NCI-H2196 treated with DMSO at 0.1 percent for 48 hours (cell line): ENCODE measurements around the gene OR10G4.
"Not testable (repeated sequence)": the region's sequence is repeated elsewhere in the genome, so short reads cannot be mapped to it uniquely, and the experiment has no call there.

ENCODE experiments used
- DNase-seq: peaks from one replicate; lab custom pipeline; 2025; ENCODE audit not compliant: unreplicated experiment; lab: John Stamatoyannopoulos, UW

The OR10G4 gene, protein sequence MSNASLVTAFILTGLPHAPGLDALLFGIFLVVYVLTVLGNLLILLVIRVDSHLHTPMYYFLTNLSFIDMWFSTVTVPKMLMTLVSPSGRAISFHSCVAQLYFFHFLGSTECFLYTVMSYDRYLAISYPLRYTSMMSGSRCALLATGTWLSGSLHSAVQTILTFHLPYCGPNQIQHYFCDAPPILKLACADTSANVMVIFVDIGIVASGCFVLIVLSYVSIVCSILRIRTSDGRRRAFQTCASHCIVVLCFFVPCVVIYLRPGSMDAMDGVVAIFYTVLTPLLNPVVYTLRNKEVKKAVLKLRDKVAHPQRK

DNA sequence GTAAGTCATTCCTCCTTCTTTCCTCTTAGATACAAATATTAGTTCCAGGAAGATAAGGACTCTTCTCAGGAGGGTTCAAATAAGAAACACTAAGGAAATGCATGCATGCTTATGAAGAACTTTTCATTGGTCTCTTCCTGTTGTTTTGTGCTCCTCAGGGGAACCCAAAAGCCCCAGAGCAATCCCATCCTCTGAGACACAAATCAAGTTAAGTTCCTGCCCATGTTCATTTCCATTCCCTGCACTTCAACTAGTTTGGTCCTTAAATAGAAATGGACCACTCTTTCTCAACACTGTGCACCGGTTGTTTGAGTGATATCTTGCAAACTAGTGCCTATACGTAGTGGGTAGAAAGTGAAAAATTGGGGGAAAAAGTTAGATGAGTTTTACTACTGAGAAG lies at the start of gene OR10G4:
Gene OR10G4, plus strand, starts transcription at position 301 of the 400 bp plus-strand sequence. CDS start 2,578 bp downstream, outside the sequence.
- DNase-seq = no peak

DNA sequence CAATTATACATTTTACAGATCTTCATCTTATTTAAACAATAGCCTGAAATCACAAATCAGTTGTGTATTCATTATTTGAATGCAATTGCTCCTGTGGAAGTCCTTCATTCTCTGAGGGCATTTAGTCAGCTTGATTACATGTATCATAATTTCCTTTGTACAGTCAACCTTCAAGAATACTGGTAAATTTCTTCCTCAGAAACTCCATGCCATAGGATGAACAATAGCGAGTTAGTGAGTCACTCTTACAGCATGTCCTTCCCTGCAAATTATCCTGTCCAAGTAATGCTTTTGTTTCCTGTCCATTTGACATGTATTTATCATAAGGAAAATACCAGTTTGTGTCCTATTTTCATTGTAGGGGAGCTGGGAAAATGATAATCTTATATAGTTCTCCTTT lies 39.0 kb upstream of the OR10G4 start:
- no peak for DNase-seq

DNA sequence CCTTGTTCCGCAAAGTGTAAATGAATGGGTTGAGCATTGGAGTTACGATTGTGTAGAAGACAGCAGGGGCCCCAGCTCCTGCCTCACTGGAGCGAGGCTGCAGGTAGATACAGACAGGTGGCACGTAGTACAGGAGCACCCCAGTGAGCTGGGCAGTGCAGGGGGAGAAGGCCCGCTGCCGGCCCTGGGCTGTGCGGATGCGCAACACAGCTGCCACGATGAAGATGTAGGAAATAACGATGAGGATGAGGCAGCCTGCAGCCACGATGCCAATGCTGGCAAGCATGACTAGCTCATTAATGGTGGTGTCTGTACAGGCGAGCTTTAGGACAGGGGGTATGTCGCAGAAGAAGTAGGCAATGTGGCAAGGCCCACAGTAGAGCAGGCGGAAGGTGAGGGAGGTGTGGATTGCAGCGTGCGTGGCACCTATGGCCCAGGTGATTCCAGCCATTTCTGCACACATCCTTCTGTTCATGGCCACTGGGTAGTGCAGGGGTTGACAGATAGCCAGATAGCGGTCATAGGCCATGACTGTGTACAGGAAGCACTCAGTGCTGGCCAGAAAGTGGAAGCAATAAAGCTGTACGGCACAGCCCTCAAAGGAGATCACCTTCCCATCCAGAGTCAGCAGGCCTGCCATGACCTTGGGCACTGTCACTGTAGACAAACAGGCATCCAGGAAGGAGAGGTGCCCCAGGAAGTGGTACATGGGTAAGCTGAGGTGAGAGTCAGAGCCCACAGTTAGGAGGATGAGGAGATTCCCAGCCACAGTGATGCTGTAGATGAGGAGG lies 35.8 kb upstream of the OR10G4 start:
- no peak for DNase-seq

DNA sequence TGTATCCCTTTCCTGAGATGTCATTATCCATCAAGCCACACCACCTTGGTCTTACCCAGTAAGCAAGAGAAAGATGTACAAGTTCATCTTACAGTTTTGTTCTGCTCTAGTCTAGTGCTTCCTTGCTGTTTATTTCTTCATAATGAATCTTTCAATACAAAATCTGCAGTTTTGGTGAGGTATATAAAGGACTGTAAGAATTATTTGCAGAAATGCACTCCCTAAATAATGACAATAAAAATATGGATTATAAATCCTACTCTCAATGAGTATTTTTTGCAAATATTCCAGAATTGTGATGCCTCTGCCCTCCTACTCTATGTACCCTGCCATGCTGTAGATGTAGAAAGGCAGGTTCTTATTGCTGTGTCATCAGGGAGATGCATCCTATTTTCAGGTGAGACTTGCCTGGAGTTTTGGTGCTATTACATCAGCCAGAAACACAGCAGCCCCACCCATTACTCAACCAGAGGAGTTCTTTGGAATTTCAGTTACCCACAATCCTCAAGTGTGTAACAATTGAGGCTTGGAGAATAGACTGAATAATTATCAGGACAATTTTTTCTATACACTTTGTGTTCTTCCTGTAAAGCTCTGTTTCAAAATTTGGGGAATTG lies 35.0 kb upstream of the OR10G4 start, which contains the start of gene OR10S1:
Gene OR10S1, minus strand, starts transcription at position 51 of the 617 bp plus-strand sequence. CDS start 117 bp downstream, outside the sequence.
- no peak for DNase-seq

DNA sequence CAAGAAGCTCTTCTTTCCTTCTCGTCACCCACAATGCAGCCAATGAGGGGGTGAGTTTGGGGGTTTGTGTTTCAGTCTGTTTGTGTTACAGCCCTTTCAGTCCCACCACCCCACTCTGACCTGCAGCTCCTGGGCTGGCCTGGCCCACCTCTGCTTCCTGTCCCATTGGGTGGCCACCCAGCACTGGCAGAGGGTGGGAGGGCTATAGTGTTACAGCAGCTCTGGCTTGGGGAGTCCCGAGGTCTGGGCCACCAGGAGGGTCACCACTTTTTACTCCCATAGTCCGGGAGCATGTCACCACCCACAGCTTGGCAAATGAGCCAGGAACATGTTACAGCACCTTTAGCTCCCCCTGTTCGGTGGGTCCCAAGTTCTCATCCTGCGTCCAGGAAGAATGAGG lies 33.5 kb upstream of the OR10G4 start:
- no peak for DNase-seq

DNA sequence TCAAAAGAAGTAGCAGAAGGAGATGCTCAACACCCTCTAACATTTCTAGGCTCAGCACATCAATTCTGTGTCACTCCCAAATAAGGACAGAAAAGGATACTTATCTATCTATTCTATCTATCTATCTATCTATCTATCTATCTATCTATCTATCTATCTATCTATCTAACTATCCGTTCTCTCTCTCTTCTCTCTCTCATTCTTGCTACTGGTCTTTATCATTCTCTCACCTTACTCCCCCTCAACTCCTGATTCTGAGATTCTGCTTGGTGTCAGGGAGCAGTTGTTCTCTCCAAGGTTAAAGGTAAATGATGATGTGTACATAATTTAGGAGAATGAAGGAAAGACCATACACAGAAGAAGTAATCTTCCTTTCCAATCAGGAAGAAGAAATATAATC lies 17.7 kb upstream of the OR10G4 start, which contains the start of gene OR10G6:
Gene OR10G6, minus strand, starts transcription at position 43 of the 400 bp plus-strand sequence. Its CDS starts 0 bp downstream, at position 43.
- no peak for DNase-seq

DNA sequence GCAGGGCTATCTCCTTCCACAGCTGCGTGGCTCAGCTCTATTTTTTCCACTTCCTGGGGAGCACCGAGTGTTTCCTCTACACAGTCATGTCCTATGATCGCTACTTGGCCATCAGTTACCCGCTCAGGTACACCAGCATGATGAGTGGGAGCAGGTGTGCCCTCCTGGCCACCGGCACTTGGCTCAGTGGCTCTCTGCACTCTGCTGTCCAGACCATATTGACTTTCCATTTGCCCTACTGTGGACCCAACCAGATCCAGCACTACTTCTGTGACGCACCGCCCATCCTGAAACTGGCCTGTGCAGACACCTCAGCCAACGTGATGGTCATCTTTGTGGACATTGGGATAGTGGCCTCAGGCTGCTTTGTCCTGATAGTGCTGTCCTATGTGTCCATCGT lies 3.0 kb downstream of the OR10G4 start:
- not testable (repeated sequence) for DNase-seq

DNA sequence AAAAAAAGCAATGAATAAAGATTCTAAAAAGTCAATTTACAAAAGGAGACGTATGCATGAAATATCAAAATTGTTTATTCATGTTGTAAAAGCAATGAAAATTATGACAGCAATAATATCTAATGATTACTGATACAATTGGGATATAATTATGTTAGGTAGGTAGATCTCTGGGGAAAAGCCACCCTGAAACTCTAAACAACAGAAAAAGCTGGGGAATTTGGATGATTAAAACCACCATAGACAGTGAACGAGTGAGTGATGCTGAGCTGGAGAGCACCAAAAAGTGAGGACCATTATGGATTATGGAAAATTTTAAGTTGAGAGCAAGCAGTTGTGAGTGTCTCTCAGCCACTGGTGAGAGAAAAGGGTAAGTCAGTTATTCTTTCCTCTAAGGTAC lies 13.7 kb downstream of the OR10G4 start, which contains the start of gene OR10G8:
Gene OR10G8, plus strand, starts transcription at position 301 of the 400 bp plus-strand sequence. CDS start 2,825 bp downstream, outside the sequence.
- no peak for DNase-seq

DNA sequence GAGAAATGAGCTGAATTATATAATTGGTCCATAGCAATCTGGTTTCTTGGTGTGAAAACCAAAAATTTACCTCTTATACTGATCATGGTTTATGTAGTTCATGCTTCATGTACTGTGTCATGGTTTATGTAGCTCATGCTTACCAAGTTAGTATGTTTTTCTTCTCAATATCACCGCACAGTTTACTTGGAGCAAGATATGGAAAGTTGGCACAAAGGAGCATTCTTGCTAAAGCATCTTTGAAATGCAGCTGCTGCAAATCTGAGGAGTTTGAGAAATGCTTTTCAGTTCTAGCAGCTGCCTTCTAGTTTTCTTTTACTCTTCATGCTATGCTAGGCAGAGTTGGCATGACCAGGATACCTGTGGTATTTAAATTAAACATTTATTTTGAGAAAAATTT lies 23.9 kb downstream of the OR10G4 start:
- DNase-seq = no peak

DNA sequence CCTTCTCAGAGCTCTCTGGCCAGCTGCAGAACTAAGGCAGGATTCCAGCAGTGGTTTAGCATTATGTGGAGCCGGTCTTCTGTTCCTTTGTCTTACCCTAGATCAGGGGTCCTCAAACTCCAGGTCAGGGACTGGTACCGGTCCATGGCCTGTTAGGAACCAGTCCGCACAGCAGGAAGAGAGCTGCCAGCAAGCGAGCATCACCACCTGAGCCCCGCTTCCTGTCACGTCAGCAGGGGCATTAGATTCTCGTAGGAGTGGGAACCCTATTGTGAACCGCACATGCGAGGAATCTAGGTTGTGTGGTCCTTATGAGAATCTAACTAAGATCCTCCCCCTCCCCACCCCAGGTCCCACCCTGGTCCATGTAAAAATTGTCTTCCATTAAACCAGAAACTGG lies 26.8 kb downstream of the OR10G4 start:
- DNase-seq = no peak

DNA sequence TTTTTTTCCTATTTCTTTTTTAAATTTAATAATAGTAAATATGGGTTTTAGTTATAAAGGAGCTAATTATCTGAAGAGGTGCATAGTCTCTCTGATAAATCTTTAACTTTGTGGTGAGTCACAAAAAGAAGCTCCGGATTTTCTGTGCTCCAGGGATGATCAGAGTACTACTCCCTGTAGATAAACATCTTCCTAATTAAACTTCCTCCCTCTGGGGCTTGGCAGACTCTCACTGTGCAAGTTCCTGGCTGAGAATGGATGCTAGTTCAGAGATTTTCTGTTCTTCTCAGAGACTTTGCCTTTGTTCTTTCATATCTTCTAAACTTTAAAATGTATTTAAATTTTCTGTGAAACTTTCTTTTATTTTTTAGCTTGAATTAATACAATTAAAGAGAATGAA lies 28.5 kb downstream of the OR10G4 start, which contains the start of gene OR10G7:
Gene OR10G7, minus strand, starts transcription at position 72 of the 400 bp plus-strand sequence. CDS start 2,324 bp downstream, outside the sequence.
- DNase-seq = no peak

DNA sequence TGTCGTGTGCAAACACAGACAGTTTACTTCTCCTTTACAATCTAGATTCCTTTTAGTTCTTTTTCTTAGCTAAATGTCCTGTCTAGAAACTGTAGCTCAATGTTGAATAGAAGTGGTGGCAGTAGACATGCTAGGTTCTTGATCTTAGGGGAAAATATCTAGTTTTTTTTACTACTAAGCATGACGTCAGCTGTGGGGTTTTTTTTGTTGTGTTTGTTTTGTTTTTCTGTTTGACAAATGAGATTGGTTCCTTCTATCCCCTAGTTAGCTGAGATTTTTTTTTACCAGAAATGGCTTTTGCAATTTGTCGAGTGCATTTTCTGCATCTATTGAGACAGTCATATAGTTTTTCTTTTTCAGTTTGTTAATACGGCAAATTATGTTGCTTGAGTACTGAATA lies 30.6 kb downstream of the OR10G4 start:
- no peak for DNase-seq

DNA sequence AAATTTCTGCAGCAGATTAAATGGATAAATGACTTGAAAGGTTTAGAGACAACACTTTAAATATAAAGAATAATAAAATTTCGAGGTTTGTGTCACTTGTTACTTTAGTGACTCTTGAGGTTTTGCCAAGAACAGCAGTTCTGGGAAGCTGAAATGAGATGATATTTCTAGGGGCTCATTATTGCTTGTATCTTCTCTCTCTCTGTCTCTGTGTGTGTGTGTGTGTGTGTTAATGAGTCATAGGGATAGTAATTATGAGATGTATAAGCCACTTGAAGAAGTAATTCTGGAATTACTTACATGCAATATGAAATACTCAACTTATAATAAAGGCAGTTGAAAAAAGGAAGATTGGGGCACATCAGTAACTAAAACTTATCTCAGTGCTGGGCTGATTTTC lies 38.0 kb downstream of the OR10G4 start:
- no peak for DNase-seq

DNA sequence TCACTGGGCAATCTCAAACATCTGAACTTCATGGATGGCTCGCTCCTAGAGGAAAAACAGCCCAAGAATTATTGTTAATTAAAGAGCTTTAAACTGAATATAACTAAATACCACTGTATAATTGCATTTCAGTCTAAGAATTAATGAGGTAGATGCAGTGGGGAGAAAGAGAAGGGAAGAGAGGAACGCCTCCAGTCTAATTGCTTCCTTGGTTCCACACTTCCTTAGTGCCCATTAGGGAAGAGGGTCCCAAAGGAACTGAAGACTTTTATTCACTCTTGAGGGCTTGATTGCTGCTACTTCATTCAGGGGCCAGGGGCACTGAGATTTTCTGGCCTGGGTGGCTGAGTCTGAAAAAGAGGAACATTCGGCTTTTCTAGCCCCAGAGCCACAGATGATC lies 40.2 kb downstream of the OR10G4 start:
- no peak for DNase-seq
